Stomach (tissue), 4 donors: Measurements from ENCODE around the gene HOXD10.

Experiments used
- CTCF ChIP-seq, 7 experiments: fragments of 450-650 bp in 4 of 7; fragments of 200-600 bp in 3 of 7; sonication (generic) in 3 of 7; IDR thresholded peaks; one replicate each; pipeline ENCODE4 v1.5.1; 2016 to 2019; ENCODE audit warnings: antibody characterized with exemption in 7 of 7, control low read depth in 2 of 7, mild to moderate bottlenecking in 1 of 7
- EP300 ChIP-seq: sonication (generic); formaldehyde crosslinking; IDR thresholded peaks from one replicate; pipeline ENCODE4 v1.6.1; 2017; ENCODE audit warnings: antibody characterized with exemption

GRCh38 chr2:176099159-176099727, 17.3 kb upstream of the HOXD10 start:
- TF ChIP-seq CTCF (IDR thresholded peaks at IDR 0.05), result no peak
- TF ChIP-seq EP300, result no peak
